ENCODE measurements around the gene MIDN. TPM values are rescaled to one million over a fixed set of nuclear protein-coding genes. Genes with fewer than 3 reads are reported as not detected.
"Not testable (repeated sequence)": the region's sequence is repeated elsewhere in the genome, so short reads cannot be mapped to it uniquely, and the experiment has no call there.

Gene MIDN
- total RNA-seq (2021; fragmentation: NEBNext Ultra II Directional; extraction: Animal tissue kit (Norgen Biotek cat#: 25700)), result 10 to 100 TPM; 58.4 to 73.3 (median 67.4) TPM
- long read RNA-seq, partial matches to known transcripts, result 0 of 2 reads
- long read RNA-seq, other reads (novel, unspliced or antisense), result 2 of 2 reads

DNA sequence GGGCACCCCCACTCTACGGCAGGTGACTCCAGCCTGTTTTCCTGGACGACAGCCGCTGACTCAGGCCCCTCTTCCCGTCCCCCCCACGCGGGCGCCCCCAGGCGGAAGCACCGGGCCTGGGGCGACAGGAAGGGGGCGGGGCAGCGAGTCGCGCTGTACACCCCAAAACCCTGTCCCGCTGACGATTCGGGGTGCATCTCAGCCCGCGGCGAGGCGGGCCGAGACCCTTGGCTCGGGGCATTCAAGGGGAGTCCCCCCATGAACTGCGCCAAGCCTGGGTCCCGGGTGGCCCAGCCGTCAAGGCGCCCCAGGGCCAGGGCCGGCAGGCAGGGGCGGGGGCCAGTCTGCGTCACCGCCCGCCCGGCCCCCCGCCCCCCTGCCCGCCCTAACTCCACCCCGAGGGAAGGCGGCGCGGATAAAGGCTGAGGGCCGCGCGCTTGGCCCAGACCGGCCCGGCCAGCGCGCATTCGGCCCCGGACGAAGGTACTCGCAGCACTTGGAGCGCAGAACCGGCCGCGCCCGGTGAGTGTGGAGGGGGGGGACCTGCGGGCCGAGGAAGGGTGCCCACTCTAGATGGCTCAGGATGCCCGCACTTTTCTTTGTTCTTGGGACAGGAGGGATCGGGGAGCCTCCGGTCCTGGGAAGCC lies at the start of gene MIDN:
Gene MIDN (plus strand): TSS at position 445 of the 647 bp plus-strand sequence. CDS start 1,714 bp downstream, outside the sequence.
- DNase-seq, result peak; percentile 84
- Mint-ChIP-seq H3K27ac (peak within 1 kb of the TSS; percentile 86), H3K4me1 (ENCODE audit: low read depth) (peaks cover 11% of the 10 kb centered on the region), H3K27me3 (ENCODE audit: insufficient read depth) (peaks cover 12% of the 10 kb centered on the region), H3K9me3 (no peaks in the 10 kb centered on the region), H3K4me3 (peak within 1 kb of the TSS; percentile 82), H3K36me3 (ENCODE audit: low read depth) (peaks cover 9% of the 10 kb centered on the region)
- TF ChIP-seq, protein P1, sequence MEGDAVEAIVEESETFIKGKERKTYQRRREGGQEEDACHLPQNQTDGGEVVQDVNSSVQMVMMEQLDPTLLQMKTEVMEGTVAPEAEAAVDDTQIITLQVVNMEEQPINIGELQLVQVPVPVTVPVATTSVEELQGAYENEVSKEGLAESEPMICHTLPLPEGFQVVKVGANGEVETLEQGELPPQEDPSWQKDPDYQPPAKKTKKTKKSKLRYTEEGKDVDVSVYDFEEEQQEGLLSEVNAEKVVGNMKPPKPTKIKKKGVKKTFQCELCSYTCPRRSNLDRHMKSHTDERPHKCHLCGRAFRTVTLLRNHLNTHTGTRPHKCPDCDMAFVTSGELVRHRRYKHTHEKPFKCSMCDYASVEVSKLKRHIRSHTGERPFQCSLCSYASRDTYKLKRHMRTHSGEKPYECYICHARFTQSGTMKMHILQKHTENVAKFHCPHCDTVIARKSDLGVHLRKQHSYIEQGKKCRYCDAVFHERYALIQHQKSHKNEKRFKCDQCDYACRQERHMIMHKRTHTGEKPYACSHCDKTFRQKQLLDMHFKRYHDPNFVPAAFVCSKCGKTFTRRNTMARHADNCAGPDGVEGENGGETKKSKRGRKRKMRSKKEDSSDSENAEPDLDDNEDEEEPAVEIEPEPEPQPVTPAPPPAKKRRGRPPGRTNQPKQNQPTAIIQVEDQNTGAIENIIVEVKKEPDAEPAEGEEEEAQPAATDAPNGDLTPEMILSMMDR (IDR thresholded peaks at IDR 0.05), result peak; percentile 62

DNA sequence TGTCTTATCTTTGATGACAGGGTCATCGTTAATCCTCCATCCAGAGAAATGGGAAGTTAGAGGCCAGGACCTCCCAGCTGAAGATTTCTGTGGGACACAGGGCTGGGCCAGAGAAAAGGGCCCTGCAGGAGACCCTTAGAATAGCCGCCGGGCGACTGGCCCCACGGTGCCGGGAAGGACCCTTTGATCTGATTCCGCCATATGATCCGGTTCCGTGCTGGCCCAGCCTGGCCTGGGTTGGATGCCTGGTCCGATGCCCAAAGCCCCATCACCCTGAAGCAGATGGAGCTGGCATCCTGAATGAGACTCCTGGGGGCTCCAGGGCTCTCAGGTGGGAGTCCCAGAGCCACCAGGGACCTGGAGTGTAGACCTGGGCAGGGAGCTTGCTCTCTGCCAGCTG lies 48.9 kb upstream of the MIDN start:
- Mint-ChIP-seq H3K27ac (no peak overlapping the region), H3K4me1 (ENCODE audit: low read depth) (peaks cover 19% of the 10 kb centered on the region), H3K4me3 (no peak overlapping the region), H3K27me3 (ENCODE audit: insufficient read depth) (no peaks in the 10 kb centered on the region), H3K9me3 (no peaks in the 10 kb centered on the region), H3K36me3 (ENCODE audit: low read depth) (no peaks in the 10 kb centered on the region)
- TF ChIP-seq, protein P1 (IDR thresholded peaks at IDR 0.05), result no peak
- no peak for DNase-seq

DNA sequence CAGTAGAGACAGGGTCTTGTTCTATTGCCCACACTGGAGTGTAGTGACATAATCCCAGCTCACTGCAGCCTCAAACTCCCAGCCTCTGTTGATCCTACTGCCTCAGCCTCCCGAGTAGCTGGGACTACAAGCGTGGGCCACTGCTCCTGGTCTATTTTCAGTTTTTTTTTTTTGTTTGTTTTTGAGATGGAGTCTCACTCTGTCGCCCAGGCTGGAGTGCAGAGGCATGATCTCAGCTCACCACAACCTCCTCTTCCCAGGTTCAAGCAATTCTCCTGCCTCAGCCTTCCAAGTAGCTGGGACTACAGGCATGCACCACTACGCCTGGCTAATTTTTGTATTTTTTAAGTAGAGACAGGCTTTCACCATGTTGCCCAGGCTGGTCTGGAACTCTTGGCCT lies 47.8 kb upstream of the MIDN start:
- H3K9me3 Mint-ChIP-seq; H3K36me3 Mint-ChIP-seq (ENCODE audit: low read depth); H3K27me3 Mint-ChIP-seq (ENCODE audit: insufficient read depth); H3K4me3 Mint-ChIP-seq; DNase-seq: not testable (repeated sequence)
- peaks cover 21% of the 10 kb centered on the region for H3K4me1 Mint-ChIP-seq (ENCODE audit: low read depth)
- H3K27ac Mint-ChIP-seq, result peak overlapping the region; percentile 16

DNA sequence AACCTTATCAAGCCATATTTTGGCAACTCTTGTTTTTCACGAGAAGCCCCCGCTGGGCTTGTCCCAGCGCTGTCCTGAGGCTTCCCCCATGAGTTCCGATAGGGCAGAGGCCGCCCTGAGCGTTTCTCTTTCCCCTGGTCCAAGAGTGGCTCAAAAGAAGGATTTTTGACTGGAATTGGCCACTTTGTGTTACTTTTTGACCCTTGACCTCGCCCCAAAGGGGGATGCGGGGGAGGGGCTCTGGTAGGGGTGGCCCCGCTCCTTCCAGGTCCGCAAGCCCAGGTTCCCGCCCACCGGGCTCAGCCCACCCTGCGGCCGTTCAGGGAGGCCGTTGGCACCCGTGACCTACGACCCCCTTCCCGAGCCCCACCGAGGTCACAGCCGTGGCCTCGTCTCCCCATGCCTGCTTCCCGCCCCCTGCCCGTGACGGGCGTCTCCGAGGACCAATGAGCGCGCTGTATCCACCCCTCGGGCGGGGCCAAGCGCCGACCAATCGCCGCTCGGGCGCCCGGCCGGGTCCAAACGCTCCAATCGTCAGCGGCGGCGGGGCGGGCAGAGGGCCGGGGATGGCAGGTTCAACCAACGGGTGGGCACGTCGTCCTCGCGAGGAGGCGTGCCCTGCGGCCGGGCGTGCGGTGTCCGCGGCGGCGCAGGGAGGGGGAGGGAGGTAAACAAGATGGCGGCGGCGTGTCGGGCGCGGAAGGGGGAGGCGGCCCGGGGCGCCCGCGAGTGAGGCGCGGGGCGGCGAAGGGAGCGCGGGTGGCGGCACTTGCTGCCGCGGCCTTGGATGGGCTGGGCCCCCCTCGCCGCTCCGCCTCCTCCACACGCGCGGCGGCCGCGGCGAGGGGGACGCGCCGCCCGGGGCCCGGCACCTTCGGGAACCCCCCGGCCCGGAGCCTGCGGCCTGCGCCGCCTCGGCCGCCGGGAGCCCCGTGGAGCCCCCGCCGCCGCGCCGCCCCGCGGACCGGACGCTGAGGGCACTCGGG lies 43.0 kb upstream of the MIDN start, which contains the start of gene STK11:
Gene STK11 (plus strand): TSS at position 665 of the 986 bp plus-strand sequence. CDS start 1,136 bp downstream, outside the sequence.
- TF ChIP-seq, protein P1 (IDR thresholded peaks at IDR 0.05), result no peak
- peaks cover 31% of the 10 kb centered on the region for H3K4me1 Mint-ChIP-seq (ENCODE audit: low read depth)
- peaks cover 3% of the 10 kb centered on the region for H3K27me3 Mint-ChIP-seq (ENCODE audit: insufficient read depth)
- DNase-seq, result peak; percentile 98
- H3K27ac Mint-ChIP-seq, result peak within 1 kb of the TSS; percentile 93
- H3K4me3 Mint-ChIP-seq, result peak within 1 kb of the TSS; percentile 90
- H3K36me3 Mint-ChIP-seq (ENCODE audit: low read depth), result peaks cover 15% of the 10 kb centered on the region
- no peaks in the 10 kb centered on the region for H3K9me3 Mint-ChIP-seq

DNA sequence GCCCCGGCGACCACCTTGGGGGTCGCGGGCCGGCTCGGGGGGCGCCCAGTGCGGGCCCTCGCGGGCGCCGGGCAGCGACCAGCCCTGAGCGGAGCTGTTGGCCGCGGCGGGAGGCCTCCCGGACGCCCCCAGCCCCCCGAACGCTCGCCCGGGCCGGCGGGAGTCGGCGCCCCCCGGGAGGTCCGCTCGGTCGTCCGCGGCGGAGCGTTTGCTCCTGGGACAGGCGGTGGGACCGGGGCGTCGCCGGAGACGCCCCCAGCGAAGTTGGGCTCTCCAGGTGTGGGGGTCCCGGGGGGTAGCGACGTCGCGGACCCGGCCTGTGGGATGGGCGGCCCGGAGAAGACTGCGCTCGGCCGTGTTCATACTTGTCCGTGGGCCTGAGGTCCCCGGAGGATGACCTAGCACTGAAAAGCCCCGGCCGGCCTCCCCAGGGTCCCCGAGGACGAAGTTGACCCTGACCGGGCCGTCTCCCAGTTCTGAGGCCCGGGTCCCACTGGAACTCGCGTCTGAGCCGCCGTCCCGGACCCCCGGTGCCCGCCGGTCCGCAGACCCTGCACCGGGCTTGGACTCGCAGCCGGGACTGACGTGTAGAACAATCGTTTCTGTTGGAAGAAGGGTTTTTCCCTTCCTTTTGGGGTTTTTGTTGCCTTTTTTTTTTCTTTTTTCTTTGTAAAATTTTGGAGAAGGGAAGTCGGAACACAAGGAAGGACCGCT lies 42.1 kb upstream of the MIDN start:
- Mint-ChIP-seq H3K4me1 (ENCODE audit: low read depth) (peaks cover 27% of the 10 kb centered on the region), H3K27ac (peak overlapping the region; percentile 93), H3K27me3 (ENCODE audit: insufficient read depth) (peaks cover 5% of the 10 kb centered on the region), H3K4me3 (peak overlapping the region; percentile 90), H3K36me3 (ENCODE audit: low read depth) (peaks cover 15% of the 10 kb centered on the region), H3K9me3 (no peaks in the 10 kb centered on the region)
- TF ChIP-seq, protein P1 (IDR thresholded peaks at IDR 0.05), result no peak
- DNase-seq, result no peak

All from HFFc6 (cell line).